GM18498 (cell line): ENCODE data around the gene GVQW3.

Source experiments
- ATAC-seq: cut with Tn5 transposase; IDR thresholded peaks from one replicate; pipeline ENCODE4 v1.9.1; 2021; ENCODE audit warnings: mild to moderate bottlenecking, moderate library complexity; ENCODE audit not compliant: unreplicated experiment

GVQW3 gene

DNA sequence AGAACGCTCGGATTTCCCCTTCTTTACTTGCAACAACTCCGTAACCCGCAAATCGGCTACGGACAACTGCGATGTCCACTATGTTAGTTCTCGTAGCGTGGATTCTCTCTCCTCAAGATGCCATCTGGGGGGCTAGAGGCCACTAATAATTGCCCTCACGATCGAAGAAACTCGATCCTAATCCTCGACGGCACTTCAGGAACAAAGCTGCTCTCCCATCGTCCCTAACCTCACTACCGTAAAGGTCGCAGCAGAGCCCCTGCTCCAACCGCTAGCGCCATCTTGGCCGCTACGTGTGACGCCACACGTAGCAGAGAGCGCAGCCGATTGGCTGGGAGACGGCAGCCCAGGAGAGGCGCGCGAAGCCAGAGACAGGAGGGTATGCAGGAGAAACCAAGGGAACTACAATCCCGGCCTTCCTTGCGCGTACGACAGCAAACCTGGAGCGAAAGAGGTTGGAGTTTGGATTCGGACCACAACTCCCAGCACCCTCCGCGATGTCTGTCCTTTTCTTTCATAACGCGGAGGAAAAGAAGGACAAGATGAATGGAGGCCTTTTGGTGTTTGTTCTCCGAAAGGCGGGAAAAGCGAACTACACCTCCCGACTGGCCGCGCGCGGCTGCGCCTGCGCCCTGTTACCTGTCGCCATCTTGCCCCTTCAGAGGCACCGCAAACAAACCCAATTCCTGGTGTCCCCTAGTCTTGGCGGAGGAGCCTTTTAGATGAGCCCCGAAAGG, 63.4 kb downstream of the GVQW3 start, which contains the start of gene EMSY:
TSS of gene EMSY (plus strand) at position 635 of the 737 bp plus-strand sequence. CDS start 1,921 bp downstream, outside the sequence.
- ATAC-seq, result peak; percentile 94

DNA sequence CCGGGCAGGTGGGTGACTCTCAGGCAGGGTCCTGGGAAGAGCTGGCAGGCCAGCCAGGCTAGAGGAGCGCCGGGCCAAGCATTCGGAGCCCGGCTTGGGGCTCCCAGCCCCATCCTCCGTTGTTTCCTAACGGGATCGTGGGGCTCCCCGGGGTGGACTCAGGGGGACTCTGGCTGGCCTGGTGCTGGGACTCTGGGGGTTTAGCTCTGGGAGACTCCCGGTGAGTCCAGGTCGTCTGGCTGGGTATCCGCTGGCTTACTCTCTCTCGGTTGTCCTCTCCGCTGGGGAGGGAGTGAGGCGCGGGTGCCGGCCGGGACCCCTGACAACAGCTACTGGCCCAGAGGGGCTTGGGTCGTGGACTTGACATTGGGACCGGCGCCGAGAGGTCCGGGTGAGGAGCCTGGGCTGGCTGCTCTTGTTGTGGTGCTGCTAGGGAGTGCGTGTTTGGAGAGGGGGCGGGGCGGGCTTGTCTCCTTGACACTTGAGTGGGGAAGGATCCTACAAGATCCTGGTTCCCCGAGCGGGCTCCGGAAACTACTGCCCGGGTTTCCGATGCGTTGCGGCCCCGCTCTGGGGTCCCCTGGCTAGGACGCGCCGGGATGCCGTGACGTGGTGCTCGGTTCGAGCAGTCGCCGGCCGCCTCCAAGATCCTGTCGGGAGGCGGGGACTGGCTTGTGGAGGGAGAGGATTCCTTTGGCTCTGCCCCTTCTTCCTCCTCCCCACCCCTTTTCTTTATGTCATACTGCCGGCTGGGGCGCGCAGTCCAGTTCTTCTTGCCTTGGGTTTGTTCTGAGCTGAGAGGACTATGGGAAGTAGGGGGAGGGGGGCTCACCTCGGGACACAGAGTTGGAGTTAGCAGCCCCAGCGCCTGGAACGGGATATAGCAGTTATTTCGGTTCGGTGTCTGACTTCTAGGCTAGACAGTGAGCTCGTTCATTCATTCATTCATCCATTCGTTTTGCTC, 64.3 kb downstream of the GVQW3 start:
- ATAC-seq, result peak; percentile 27

DNA sequence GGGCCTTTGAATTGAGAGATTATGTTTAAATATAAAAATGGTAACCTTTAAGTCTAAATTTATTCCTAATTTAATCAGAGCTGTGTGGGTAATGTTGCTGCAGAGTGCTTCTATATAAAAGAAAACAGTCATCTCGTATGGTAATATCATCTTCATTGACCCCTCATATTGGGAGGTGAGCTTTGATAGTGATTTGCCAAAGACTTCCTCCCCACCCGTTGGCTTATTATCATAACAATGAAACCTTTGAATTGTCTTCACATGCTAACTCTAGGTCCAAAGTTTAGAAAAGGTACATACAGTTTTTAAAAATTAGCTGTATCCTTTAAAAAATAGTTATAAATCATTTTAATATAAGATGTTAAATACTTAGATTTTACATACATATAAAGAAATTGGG, 67.4 kb downstream of the GVQW3 start:
- ATAC-seq, result no peak

DNA sequence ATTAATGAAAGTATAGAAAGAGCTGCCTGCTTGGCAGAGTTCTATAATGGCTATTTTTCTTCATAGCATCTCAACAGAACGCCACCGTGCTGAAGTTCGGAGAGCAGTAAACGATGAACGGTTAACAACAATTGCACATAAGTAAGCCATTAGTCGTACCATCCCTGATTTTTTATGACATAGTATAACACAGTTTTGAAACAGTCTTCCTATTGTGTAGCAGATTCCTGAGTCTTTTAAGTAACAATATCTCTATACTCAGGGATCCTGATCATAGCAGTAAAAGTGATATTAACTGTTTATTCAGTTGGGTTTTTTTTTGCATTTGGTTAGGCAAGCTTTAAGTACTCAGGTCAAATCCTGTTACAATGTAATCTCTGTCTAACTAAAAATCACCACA, 72.1 kb downstream of the GVQW3 start:
- no peak for ATAC-seq

DNA sequence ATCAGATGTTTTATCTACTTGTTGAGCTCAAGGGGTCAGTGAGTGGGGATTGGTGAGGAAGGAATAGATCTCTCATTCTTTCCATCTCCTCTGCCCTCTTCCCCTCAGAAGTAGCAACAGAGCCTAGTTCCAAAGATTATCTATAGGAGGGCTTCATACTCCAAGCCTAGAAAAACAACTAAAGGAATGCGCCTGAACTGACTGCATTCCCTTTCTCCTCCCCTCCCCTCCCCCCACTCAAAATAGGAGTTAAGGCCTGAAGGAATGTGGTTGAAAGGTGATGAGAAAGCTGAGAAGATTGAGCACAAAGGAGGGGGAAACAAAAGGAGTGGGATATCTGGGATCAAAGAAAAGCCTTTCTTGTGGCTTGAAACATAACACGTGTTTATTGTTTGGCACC, 74.2 kb downstream of the GVQW3 start:
- ATAC-seq, result no peak

DNA sequence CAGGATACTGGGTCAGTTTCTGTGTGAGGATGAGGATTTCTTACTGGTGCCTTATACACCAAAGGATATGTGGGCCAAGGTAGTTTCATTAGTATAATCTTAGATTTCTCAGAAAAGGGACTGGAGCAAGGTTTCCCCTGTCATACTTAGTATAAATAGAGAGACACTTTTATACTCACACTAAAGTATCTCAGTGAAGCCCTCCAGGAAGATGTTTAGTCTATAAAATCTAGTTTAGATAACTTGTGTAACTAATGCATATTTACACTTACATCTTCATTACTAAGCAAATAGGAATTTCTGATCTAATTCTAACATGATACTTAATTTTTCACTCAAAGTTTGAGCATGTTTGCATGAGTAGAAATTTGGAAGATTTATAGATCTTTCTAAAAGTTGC, 74.8 kb downstream of the GVQW3 start:
- no peak for ATAC-seq

DNA sequence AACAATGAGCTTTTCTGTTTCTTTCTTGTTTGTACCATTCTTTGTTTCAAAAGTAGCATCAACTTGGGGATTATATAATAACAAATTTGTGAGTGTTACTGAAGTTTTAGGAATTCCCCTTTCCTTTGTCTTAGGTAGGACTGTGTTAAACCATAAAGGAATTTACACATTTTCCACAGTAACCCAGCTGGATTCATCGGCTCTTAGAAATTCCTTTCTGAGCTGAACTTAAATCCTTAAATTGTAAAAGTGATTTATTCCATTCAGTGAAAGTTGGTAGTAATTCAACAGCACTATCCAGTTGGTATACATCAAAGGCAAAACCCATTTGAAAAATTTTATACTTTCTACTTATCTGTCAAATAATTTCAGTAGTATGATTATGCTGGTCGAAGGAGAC, 75.4 kb downstream of the GVQW3 start:
- no peak for ATAC-seq
